ENCODE measurements around the gene BLID.

The BLID gene

DNA sequence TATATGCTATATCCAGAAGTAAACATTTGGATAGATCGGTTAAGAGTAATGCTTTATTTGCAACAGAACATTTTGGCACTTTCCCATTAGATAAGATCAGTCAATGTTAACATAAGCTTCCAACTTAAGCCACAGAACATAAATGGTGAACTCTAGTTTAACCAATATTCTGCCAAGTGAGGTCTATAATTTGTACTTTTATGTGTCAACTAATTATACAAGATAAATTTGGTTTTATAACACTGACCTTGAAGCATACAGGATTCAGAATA lies 23.5 kb upstream of the BLID start:
- DNase-seq (ENCODE audit: low read depth): no peak

DNA sequence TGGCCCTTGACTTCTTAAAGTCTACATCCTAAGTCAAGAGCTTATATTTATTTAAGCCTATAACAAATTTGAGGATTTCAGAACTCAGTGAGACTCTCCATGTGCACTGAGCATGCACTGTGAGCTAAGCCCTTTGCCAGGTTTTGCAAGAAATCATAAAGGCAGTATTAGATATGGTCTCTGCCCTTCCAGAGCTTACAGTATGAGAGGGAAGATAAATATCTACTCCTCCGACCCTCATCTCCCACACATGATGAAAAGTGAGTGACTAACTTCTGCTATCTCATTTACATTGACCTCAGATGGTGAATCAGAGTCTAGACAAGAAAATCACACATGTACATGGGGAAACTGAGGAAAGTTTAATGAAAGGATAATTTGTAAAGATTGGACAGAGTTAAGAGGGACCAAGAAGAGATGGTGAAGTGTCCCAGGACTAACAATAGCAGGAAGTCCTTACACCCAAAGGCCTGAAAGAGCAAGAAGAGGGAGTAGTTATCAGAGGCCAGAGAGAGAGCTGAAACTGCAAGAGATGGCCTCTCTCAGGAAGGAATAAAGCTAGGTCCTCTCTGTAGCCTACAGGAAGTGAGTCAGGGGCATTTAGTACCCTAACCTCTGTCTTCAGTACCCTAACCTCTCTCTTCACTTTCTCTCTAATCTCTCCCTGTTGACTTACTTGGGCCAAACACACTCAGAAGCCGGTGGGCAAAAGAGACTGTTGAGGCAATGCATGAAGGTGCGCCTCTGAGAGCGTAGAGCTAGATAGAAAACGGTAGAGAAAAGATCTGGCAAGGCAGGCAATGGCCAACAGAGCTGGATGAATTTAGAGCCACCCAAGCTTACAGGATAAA lies 23.0 kb upstream of the BLID start:
- no peak for DNase-seq (ENCODE audit: low read depth)

DNA sequence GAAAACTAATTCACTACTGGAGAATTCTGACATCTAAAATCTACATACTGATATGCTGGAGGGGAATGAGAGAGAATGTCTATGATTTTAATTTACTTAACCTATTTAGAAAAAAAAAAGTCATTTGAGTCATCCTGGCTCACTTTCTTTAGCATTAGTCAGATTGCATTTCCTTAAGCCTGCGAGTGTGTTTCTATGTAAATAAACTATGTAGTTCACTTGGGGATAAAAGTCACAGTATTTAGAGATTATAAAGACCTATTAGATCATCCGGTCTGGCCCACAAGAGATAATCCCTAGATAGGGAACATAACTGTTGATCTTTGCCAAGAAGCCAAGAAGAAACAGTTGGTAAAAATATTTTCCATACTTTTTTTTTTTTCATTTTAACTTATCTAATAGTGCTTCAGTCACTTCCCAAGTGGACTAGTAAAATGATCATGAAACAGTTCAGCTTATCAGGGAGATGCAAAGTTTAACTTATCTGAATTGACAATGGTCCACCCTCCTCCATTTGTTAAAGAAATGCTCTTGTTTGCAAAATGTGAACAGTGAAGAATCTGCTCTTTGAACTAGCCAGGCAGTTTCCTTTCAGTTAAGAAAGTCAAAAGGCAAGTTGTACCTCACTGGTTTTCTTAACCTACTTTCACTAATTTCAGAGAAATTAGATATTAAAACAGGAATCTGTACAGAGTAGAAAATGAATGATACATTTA lies 21.2 kb upstream of the BLID start:
- DNase-seq (ENCODE audit: low read depth): peak; percentile 79

DNA sequence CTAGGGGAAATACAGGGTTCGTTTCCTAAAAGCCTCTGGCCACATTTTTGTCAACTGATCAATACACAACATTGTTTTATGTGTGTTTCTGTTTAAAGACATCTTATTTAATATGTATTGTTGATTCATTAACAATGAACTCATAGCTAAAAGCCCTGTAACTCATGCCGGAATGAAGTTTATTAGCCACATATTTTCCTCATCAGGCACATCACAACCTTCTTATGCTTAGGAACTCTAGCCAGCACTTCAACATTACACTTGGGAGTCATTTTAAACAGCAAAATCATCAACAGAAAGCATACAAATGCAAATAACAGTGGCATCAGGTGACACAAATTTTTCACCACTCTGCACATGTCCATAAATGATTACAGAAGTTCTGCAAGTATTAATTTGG lies 15.1 kb upstream of the BLID start:
- no peak for DNase-seq (ENCODE audit: low read depth)

DNA sequence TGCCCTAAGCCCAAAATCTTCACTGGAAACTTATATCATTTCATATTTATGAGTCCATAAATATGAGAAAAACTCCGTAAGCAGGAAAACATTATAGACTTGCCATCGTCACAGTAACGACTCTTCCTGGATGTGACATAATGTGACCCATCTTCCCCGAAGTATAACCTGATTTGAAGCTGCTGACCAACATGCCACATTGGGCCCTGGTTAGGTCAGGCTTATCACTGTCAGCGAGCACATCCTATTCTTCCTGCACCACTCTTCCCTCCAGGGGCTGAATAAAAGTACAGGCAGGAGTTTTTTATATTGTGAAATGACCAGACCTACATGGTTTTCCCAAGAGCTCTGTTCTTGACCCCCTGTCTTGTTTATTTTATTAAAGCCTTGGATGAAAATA lies 12.1 kb upstream of the BLID start:
- no peak for DNase-seq (ENCODE audit: low read depth)

DNA sequence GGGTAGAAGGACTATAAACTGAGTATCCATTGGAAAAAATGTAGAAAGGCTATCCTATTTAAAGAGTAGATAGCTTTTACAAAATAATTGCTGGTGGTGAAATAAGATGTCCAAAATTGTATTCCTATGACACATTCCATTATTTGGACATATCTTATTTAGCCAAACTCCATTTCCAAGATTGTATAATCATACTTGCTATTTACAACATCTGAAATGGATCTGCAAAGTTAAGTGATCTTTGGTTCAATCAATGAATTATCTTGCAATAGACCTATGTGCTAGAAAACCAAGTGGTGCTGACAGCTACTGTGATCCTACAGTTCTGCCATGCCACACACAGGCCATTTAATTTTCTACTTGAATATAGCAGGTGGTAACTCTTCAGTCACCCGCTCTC lies 11.0 kb upstream of the BLID start:
- no peak for DNase-seq (ENCODE audit: low read depth)

DNA sequence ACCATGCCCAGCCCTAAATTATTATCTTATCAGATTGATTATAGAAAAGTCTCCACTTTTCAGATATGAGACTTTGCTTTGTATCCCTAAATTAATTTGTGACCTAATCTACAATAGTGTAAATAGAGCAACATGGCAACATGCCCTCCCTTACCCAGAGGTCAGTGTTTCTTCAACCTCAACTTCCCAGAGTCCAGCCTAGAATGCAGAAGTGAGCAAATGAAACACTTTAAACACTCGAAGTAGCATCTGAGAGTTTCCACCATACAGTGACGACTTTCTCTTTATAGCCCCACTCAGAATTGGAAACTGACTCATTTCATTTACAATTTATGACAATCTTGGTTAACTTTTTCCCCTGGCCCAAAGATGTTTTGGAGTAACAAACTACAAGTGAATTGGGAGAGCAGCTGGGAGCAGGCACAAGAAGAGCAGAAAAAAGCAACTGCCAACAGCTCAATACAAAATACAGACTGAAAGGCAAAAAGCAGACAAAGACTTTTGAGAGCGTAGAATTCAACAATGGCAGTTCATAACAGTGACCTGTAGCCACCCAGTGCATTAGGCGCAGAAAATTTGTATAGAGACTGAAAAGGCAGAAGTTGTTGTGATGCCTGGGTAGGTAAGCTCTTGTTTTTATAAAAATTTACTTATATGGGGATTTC lies 10.1 kb upstream of the BLID start:
- DNase-seq (ENCODE audit: low read depth): no peak

DNA sequence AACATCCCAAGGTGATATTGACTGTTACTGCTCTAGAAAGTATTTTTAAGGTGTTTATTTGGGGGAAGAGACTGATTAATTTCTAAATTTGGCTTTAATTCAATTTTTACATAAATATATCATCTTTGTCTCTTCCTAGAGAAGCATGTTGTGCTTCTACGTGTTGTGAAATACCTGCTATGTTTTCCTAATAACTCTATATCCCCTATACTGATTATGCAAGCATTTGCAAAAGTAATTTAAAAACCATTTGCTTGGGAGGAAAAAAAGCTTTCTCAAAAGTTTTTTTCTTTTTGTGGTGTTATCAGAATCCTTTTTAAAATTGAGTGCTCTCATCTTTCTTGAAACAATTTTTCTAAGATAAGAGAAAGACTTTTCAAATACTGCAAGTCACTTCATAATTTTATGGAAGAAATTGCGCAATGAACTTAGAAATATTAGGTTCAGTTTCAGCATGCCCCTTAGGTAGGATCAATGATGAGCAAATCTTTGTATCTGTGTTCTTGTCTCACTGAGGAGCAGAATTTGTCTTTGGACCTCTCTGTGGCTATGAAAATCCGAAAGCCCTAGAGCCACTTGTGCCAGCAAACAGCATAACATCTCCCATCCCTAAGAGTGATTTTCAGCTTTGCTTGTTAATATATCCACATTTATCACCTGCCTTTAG lies 7.4 kb upstream of the BLID start:
- no peak for DNase-seq (ENCODE audit: low read depth)

DNA sequence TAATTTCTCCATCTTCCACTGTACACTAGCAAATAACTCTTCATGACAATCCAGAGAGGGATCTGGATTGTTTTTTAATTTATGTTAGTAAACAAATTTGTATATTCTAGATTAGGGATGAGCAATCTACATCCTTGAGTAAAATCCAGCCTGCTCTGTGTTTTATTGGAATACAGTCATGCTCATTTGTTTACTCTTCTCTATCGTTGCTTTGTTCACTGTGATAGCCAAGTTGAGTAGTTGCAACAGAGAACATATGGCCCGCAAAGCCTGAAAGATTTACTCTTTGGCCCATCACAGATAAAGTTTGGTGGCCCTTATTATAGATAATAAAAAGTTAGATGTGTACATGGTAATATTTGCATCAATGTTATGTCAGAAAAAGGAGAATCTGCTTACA lies 6.2 kb upstream of the BLID start:
- no peak for DNase-seq (ENCODE audit: low read depth)

DNA sequence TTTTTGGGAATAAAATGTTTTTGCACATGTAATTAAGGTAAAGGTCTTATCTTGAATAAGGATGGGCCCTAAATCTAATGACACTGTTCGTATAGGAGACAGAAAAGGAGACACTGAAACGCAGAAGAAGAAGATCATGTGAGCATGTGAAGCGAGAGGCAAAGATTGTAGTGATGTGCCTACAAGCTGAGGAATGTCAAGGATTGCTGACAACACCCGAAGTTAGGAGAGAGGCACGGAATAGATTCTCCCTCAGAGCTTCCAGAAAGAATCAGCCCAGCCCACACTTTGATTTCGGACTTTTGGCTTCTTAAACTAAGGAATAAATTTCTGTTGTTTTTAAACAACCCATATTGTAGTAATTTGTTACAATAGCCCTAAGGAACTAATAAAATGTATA lies 4.1 kb upstream of the BLID start:
- DNase-seq (ENCODE audit: low read depth): no peak

DNA sequence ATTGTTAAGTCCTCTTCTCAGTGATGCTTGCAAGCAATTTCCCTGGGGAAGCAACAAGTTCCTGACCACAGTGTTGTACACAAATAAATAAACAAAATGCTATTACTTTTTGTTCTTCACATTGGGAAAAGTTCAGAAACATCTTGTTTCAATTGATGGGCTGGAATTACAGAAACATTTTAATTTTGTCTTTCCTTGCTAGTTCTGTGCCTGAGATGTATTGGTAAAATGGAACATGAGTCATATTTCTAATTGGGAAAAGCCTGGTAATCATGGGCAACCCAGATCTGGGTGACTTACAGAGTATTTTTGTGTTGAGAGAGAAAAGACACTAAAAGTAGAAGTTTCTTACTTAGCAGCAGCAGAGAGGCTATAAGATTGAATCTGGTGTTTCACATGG lies 576 bp upstream of the BLID start:
- DNase-seq (ENCODE audit: low read depth): no peak

DNA sequence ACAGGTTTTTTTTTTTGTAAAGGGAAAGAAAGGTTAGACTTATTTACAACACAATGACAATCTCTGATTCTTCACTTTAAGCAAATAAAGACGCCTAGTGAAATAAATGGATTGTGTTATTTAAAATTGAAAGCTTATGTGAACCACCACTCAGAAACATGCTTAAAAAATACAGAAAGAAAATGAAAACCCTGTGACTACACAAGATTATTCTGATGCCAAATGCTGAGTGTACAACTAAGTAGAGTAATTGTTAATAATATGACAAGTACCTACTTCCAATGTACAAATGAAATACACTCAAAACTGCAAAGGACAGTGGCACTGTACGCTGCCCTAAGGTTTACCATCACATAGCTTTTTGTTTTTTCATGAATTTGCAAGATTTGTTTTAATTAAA lies 1.0 kb downstream of the BLID start:
- DNase-seq (ENCODE audit: low read depth): no peak

DNA sequence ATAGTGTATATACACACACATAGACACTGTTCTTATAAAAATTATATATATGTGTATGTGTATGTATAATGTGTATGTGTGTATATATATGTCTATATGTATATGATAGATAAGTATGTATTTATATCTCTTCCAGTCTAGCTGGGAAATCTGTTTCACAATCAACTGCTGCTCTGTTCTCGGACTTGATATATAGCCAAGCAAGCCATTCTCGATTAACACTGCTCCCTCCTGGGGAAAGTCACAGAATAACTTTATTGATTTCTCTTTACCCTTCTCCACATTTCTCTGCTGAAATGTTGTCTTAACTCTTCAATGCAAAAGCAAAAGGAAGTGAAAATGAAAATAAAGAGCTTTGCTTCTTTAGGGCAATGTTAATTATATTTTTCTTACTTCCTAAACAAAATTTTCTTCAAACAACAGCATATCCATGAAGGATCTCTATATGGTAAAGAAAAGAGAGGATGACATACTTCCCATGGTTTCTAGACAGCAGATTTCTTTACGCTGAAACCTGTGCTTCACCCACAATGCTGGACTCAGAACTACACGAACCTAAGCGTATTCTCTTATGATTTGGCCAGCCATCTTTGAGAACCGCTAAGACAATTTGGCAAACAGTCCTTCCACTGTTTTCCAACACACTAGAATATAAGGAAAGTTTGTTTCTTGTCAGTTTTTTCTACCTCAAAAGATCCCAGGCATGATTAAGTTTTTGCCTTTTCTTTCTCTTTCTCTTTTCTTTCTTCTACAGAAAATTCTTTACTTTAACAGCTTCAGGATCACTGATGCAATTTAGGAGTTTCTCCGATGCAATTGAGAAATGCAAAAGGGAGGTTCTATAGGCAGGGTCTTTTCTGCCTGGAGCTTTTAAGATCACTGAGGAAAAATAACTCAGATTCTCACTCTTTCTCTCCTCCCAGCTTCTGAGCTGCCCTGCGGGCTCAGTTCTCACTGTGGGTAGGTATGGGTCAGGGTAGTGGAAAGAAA lies 1.9 kb downstream of the BLID start:
- no peak for DNase-seq (ENCODE audit: low read depth)

DNA sequence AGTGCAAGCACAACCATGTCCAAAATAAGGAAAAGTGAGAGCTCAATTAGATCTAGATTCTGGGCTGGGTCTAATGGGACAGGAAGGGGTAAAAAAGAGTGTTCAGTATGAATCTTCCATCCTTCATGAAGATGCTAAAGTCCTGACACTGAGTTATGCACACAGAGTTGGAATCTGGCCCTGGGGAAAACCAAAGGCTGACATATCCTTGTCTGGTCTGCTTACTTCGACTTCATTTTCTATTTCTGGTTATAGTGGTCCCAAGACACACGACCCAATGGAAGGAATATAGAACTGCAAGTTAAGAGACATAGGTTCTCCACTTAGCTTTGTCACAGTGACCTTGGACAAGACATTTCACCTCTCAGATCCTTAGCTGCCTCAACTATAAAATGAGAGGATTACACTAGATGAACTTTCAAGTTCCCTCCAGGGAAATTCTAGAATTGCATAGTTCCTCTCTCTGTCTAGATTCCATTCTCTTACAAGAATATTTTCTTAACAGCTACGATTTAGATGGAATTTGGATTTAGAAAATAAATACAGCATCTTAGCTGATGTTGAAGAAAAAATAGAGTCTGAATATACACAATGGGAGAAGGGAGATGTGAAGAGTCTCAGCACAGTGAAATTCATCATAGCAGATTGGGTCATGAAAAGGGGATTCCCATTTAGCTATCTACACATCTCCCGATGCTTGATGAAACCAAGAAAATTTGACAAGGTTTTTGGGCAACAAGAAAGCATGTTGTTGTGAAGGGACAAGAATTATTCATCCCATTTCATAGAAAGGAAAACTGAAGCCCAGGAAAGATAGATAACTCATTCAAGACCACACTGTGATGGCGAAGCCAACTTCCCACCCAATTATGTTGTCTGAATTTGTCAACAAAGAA lies 3.3 kb downstream of the BLID start:
- no peak for DNase-seq (ENCODE audit: low read depth)

DNA sequence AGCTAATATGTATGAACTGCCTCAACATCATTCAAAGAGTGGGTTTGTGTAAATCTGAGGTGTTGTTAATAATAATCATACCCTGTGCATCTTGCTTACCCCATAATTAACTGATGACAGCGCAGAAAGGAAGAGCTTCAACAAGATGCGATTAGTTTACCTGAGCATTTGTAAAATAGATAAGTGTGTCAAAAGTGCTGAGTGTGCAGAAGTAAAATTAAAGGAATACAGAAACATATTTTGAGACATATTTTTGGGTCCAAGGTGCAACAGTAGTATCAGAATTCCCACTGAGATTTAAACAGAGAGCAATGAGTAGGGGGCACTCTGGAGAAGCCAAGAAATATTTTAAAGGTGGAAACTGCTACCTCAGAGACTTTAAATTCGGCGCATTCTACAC lies 6.1 kb downstream of the BLID start:
- no peak for DNase-seq (ENCODE audit: low read depth)

DNA sequence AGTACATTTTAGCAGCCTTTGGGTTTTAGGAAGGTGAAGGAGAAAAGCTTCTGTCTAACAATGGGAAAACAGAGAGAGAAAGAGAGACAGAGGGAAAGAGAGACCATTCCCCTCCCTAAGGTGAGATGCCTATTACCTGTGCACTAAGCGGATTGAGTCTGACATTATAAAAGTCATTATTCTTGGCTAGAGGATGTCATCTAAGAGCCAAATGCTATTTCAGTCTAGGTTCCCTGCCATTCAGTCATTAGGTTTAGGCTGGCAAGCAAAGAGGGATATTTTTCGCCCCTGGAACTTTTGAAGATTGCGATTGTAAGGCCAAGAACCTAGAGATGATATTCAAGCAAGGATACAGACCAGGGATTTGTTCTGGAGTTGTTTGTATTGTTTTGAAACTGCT lies 7.2 kb downstream of the BLID start:
- DNase-seq (ENCODE audit: low read depth): no peak

DNA sequence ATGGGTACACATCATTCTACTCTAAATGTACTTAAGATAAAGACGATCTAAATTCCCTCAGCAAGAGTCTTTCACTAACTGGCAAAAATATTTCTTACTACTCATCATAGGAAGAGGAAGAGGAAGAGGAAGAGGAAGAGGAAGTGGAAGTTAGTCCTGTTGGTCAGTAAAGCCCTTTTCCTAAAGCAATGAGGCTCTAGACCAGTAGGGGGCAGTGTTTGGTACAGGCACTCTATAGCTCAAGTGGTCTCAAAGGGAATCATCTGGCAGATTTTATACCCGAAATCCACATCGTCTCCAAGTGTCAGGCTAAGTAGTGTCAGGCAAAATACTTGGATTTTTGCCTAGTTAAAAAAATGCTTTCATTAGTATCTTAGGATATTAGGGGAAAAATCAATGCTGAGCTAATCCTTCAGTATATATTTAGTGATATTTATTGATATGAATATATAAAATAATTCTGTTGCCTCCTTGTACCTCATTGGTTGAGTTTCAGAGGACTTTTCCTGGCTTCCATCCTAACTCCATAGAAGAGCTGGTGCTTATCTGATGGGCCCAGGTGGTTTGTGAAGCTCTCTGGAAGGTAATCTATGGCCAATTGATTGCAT lies 7.7 kb downstream of the BLID start:
- DNase-seq (ENCODE audit: low read depth): no peak

DNA sequence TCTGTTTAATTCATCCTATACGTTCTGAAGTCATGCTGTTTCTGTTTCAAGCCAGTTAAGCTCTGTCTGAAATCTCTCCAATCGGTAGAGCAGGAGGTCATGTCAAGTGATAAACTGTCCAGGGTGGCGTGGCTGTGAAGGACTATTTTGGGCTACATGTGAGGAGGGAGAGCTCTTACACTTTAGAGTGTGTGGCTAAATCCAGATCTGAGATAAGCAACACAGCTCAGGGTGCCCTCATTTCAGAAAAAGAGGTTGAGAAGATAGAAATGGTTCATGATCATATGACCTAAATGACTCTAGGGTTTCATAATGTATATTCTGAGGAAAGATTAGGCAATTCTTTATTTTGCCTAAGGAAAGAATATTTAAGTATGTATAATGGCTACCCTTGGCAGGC lies 8.4 kb downstream of the BLID start:
- no peak for DNase-seq (ENCODE audit: low read depth)

DNA sequence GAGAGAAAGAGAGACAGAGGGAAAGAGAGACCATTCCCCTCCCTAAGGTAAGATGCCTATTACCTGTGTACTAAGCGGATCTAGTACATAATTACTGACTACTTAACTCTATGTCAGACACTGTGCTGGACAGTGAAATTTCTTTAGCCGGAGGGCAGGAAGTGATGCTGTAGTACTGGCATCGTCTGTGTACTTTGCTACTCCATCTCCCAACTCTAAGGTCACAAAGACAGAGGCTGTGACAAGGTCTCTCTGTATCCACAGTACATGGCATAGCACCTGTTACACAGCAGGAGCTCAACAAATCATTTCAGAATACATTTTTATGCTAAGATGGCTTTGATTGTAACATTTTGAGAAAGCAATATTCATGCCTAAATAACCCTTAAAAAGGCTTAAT lies 9.0 kb downstream of the BLID start:
- no peak for DNase-seq (ENCODE audit: low read depth)

DNA sequence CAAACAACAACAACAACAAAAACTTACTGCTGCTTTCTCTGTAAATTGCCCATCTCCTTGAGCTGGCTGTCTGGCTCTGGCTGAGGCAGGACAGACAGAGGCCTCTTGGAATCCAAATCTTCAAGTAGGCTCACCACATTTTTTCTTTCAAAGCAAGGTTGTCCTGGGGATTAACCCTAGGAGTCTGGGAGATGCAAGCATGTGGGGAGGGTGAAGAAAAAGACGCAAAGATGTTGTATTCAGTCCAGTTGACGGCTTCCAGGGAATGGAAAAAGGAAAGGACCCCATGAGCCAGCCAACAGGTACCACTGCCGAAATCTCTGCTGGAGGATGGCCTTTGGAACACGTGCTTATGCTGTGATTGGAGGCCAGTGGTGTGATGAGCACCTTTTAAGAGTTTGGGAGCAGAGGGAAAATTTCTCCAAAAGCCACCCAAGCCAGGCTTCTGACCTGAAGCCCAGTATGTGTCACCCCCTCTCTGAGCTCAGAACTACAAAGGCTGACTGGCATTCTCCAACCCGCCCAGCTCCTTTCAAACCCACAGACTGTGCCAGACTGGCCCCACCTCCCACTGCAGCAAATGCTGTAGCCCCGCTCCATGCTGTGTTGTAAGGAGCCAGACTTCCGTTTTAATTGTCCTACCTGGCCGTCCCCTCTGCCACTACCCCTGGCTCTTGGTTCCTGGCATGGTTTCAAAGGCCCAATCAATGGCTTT lies 10.8 kb downstream of the BLID start:
- DNase-seq (ENCODE audit: low read depth): no peak

Measured in stromal cell of bone marrow (primary cell).